Raji (cell line): ENCODE data around the gene NGEF.

Source experiments
- POLR2A ChIP-seq: IDR thresholded peaks from 2 replicates; pipeline ENCODE4 v1.6.1; 2011; ENCODE audit warnings: low read depth, low read length, control low read depth; ENCODE audit not compliant: insufficient read depth

NGEF gene

DNA sequence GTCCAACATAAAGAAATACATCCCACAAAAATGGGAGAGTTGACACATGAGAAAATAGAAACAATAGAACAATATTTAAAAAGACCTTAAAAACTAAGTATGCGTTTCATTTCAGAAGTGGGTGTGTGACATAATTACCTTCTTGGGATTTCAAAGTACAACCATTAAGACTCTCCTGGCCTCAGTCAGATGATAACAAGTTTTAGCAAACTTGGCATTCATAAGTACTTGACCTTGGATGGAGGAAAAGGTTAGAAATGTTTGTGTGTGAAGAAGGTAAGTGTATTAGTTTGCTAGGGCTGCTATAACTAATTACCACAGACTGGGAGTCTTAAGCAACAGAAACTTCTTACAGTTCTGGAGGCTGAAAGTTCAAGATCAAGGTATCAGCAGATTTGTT, 4.9 kb upstream of the NGEF start:
- TF ChIP-seq POLR2A = no peak

DNA sequence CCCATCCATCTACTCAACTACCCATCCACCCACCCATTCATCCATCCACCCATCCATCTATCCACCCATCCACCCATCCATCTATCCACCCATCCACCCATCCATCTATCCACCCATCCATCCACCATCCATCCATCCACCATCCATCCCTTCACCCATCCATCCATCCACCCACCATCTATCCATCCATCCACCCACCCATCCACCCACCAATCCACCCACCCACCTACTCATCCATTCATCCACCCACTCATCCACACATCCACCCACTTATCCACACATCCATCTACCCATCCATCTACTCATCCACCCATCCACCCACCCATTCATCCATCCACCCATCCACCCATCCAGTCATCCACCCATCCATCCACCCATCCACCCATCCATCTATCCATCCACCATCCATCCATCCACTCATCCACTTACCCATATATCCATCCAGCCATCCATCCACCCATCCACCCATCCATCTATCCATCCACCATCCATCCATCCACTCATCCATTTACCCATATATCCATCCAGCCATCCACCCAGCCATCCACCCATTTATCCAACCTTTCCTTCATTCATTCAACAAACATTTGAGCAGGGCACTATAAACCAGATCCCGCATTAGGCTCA, 2.1 kb upstream of the NGEF start:
- no peak for TF ChIP-seq POLR2A

DNA sequence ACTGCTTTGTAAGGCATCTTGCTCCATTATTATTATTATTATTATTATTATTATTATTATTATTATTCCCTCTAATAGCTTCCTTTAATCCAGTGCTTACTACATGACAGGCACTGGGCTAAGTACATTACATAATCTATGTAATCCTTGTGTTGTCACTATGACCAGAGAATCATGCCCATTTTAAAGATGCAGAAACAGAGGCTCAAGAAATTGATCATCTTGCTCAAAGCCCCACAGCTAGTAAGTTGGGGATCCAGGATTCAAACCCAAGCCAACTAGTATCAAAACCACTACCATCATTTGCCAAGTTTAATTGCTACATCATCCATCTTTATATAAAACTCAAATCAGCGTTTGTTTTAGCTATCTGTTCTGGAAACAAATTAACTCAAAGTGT, 594 bp upstream of the NGEF start:
- TF ChIP-seq POLR2A = no peak

DNA sequence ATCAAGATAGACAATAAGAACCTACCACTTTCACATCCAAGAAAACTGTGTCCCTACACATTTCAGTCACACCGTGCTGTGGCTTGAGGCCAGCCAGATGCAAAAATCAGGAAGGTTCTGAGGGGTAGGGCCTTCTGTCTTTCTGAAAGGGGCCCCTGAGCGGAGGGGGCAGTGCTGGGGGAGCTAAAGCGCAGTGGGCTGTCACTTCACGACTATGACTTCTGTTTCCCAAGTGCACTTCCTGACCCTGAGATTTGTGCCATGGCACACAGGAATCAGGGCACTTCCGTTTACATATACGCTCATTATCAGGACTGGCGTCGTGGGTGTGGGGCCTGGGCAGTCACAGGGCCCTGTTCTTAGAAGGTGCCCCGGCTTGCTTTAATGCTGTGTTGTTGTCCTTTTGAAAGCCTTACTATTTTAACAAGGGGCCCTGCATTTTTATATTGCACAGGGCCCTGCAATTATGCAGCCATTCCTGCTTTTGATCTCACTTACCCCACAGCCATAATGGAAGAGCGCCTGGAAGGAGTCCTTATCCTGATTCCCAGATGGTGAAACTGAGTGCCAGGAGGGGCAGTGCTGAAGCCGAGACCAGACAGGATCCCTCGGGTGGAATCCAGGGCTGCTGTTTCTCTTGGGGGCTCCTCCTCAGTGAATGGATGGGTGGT, 620 bp downstream of the NGEF start:
- no peak for TF ChIP-seq POLR2A

DNA sequence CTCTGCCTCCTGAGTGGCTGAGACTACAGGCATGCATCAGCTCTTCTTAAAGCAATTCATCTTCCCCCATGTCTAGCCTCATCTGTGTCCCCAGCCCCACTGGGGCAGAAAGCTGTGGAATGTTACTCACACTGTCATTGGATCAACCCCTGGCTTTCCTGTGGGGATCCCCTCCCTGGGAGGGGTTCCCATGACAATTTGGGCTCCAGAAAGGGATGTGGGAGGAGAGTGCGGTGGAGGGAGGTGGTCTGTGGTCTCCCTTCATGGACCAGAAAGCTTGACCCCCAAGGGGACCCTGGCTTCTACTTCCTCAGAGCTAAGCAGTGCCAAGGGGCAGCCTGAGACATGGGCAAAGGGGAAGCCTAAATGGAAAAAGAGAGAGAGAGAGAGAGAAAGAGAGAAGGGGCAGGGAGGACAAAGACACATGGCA, 1.3 kb downstream of the NGEF start:
- no peak for TF ChIP-seq POLR2A

DNA sequence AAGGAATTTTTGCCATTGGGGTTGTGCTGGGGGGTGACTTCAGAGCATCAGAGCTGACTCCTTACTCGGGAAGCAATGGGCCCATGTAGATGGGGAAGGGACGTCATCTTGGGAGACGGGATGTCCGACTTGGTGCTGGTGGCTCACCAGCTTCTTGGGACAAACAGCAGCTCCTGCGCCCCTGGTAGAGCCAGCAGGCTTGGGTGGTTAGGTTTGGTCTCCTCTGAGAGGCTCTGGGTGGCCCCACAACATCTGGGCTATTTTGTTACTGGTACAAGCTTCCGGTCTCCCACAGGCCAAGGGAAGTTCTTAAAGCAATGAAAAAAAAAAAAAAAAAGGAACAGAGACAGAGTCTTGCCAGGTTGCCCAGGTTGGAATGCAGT, 1.8 kb downstream of the NGEF start:
- TF ChIP-seq POLR2A = no peak

DNA sequence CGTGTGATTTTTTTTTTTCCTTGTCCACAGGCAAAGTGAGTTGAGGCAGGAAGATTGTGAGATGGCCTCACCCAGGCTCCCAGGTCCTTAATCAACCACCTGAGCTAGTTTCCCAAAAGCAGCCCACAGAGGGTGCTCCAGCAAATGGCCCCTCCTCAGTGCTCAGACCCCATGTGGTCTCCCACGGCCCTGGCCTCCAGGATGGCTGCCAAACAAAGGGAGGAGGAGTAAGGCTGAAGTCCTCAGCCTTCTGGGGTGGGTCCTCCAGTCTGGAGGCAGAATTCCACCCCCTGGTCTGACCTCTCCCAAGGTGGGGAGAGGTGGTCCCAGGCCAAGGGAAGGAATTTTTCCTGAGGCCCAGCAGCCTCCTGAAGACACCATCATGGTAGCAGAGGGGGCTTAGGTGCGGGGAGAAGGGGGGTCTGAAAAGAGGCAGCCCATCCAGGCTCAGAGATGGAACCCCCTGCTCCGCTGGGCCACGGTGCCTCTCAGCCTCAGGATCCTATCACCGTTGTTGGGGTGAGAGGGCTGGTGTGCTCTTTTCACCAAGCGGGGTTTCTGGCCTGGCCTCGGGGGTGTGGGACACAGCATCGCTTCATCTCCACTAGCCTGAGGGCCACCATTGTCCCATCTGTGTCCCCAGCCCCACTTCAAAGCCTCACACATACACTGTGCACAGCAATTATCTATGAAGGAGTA, 2.3 kb downstream of the NGEF start:
- no peak for TF ChIP-seq POLR2A

DNA sequence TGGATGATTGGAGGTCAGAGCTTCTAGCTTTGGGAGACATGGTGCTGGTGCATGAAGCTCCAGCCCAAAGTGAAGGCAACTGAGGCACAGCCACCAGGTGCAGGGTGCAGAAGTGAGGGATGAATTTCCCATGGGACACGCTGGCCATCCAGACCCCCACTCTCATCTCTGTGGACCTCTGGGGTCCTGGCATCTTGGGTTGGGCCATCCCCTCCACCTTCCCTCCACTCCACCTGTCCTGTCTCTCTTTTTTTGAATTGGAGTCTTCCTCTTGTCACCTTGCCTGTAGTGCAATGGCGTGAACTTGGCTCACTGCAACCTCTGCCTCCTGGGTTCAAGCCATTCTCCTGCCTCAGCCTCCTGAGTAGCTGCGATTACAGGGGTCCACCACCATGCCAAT, 3.4 kb downstream of the NGEF start:
- no peak for TF ChIP-seq POLR2A

DNA sequence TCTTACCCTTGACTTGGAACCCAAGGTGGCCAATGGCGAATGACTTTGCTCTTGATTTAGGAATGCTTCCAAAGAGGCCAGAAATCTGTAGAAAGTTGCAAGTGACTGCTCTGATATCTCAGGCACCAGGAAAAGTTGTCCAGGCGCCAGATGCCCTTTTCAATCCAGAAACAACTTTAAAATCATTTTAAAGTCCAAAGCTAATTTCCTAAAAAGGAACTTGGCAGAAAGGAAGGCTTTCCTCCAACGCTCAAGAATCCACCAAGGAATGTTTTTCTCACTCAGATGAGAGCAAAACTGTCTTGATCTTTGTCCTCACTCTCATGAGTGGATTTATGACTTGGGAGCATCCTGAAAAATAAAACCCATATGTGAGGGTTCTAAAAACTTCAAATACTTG, 5.3 kb downstream of the NGEF start:
- TF ChIP-seq POLR2A = no peak

DNA sequence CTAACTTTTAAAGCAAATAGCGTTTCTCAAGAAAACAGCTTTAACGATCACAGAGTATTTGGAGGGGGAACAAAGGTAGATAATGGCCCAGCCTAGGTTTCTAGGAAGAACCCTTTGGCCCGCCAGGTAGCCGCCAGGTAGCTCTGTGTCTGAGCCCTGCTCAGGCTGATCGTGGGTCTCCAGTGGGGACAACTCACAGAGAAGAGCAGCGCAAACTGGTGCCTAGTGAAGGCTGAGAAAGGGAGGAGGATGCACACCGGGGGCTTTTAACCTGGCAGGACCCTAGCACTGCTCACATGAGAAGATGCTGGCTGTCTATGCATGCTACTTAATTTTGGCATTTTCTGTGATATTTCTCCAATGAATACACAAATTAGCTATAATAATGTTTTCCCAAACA, 5.8 kb downstream of the NGEF start:
- no peak for TF ChIP-seq POLR2A

DNA sequence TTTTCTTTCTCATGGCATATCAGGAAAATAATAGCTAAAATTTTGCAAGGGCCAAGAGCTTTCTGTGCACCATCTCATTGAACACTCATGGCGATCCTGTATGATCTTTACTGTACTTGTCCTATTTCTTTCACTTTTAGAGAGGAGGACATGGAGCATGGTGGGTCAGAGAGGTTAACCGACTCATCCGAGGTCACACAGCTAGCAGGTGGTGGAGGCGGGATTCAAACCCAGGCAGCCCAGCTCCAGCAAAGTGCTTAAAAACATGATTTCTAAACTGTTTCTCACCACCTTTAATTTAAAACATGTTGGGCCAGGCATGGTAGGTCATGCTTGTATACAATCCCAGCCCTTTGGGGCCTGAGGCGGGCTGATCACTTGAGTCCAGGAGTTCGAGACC, 6.4 kb downstream of the NGEF start:
- no peak for TF ChIP-seq POLR2A

DNA sequence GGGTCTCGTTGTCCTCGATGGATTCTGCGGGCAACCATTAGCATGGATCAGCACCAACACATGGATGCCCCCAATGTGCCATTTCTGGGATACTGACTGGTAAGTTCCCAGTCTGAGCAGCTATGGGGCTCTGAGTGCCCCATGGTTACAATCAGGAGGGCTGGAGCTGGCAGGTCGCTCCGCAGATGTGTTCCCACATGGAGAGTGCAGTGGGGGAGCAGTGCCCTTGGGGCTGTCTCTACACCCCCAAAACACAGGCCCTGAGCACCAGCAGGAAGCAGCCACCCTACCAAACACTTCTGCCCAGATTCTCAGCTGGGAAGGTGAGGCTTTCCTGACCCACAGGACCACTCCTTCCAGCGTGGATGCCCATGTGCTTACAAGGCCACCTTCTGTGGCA, 8.0 kb downstream of the NGEF start:
- no peak for TF ChIP-seq POLR2A

DNA sequence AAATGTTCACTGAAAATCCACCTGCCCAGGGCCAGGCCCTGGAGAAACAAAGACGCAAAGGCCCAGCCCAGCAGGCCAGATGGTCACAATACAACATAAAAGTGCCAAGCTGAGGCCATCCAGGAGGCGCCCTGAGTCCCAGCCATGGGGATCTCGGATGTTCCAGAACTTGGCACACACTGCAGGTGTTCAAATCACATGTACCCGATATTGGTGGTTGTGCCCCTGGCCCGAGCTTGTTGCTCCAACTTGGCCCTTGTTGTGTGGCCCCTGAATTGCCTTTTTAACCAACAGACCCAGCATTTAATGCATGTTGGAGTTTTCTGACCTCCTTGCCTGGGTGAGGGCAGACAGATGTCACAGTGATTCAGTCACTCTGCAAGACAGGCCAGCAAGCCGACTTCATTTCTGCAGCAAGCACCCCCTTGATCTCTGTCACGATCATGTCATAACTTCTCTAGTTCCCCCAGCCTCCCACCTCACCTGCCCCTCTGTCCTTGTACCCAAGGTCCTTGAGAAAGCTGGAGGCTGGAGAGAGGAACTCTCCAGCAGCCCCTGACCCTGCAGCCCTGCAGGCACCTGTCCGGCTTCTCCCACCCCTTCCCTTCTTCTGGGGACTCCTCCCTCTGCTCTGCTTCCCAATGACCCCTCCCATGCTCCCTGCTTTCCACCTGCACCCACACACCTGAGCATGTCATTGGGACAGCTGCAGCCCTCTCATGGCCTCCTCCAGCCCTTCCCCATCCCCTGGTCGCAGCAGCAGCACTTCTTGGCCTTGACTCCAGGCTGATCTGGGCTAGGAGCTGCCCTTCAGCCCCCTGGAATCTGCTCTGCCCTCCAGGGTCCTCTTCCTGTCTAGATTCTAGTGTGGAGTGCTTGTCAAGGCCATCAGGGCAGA, 9.1 kb downstream of the NGEF start:
- TF ChIP-seq POLR2A = no peak

DNA sequence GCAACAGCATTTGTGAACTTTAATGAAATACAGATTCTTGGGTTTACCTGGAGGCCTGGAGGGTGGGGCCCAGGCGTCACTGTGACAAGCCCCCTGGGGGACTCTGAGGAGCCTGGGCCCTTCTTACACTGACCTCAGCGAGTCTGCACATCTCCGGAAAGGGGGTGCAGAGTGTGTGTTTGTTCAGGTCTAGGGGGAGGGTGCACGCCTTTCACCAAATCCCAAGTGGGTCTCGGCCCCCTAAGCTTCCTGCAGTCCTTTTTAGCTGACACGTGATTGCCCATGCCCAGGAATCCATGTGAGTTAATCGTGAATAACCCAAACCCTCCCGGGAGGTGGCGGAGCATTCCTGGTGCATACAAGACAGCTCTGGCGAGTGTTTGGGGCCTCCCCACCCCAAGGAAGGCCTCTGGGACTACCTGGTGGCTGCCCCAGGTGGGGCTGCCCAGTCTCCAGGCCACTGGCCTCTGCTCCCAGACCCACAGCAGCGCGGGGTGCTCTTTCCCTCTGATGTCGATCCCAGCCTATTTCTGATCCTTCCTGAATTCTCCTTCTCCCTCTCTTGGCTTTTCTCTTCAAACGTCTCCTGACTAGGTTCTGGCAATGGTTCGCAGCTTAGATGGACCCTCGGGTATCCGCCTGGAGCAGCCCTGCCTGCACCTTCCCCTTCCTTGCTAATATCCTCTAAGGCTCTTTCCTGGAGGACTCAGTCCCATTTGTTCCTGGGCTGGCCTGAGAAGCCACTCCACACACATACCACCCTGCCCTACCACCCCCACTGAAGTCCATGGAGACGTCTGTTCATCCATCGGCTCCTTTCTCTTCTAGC, 10.0 kb downstream of the NGEF start:
- no peak for TF ChIP-seq POLR2A

DNA sequence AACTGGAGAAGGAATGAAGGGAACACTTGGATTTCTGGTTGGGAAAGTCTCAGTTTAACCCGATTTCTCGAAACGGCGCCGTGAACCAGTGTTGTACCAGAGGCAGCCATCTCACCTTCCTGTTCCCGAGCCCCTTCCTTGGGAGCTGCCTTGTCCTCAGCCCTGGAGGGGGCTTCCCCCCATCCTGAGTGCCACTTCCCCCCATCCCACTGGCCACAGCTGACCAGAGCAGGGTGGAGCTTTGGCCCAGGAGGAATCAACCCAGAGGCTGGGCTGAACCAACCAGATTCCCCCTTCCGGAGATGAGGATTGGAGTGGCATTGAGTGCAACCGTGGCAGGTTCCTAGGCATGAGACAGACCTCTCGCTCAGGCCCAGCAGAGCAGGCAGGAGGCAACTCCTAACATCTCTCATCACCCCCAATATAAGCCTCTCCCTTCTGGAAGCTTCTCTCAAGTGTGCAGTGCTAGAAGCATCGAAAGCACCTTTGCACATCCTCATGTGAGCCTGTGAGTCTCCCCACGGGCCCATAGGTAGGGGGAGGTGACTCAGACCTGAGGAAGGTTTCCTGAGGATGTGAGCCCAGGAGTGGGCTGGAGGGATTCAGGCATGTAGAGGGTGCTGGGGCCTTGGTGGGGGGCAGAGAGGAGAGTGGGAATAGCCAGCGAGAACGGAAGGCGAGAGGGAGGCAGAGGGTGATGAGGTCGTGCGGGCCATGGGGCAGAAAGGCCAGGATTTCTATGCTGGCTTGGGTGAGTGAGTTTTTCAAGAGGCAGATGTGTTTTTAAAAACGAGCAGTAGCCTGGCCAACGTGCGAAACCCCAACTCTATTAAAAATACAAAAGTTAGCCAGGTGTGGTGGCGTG, 11.9 kb downstream of the NGEF start:
- TF ChIP-seq POLR2A = no peak
